Stimulated activated CD8-positive, alpha-beta memory T cell treated with anti-CD3 and anti-CD28 coated beads, Interleukin-4, amount 100 ng/mL, for 4 hours (primary cell): ENCODE data around the gene POLR2H.
A peak's percentile ranks its signal among the peaks of the same experiment; 100 is the strongest.

Experiments used
- DNase-seq, 2 donors: peaks; one replicate each; pipeline ENCODE4 v3.0.0-alpha.2; 2020; ENCODE audit warnings: low read depth in 2 of 2, low spot score in 1 of 2

The POLR2H gene

DNA sequence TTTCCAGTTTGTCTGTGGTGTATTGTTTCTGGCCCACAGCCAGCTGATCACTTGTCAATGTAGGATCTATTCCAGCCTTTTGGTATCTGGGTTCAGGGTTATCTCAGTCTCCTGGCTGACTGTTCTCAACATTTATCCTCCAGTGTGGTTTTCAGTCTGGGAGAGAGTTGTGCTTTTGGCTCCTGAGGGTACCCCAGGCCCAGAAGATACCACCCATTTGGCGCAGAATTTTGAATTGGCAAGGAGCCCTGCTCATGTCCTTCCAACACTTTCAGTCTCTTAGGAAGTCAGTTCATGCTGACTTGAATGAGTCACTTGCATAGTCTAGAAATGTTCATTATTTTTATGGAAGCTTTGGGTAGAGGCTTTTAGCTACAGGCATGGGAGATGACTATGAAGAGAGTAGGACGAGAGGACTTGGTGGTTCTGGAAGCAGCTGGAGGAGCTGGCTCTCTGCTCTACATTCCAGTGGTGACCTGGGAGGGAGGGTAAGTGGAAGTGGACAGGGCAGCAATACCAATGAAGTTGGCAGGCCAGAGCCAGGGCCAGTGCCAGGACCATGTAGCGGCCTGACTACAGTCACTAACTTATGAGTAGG is 7.2 kb downstream of the POLR2H start:
- DNase-seq, result no peak

DNA sequence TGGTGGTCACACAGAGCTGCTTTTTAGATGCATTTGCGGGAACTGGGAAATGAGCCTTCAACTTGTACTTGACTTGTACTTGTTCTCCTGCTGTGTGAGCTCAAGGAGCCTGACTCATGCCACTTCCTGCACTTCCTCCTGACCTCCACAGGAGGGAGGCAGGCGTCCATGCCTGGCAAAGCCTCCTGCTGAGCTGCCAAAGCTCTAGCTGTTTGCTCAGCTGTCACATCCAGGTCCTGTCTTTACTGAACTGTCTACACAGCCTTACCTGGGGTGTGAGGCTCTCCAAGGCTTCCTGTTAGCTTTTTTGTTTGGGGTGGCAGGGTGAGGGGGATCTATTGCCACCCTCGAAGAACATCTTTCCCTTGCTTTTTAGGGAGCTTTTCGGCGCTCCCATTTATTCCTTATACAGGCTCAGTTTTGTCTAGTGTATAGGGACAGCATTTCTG is 10.1 kb downstream of the POLR2H start:
- peak in 1 of 2 donors; percentile 19 for DNase-seq

DNA sequence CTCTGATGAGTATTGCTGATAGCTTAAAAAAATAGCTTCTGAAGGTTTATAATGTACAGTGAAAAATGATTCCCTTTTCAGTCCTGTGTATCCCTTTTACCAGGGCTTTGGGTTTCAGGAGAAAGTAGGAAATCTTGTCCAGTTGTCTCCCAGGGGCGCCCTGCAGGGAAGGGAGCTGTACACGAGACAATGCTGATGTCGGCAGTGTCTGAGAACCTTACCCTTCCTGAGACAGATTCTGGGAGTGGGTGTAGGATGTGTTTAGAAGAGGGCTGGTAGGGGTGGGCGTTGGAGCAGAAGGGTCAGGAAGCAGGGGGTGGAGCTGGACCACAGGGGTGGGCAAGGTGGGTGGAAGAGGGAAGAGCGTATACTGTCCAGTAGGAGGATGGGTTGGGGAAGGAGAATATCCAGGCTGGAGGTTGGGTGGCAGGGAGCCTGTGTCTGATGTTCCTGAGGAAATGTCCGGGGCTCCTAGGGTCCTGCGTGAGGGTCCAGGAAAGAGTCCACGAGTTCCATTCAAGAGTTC is 10.8 kb downstream of the POLR2H start:
- no peak for DNase-seq

DNA sequence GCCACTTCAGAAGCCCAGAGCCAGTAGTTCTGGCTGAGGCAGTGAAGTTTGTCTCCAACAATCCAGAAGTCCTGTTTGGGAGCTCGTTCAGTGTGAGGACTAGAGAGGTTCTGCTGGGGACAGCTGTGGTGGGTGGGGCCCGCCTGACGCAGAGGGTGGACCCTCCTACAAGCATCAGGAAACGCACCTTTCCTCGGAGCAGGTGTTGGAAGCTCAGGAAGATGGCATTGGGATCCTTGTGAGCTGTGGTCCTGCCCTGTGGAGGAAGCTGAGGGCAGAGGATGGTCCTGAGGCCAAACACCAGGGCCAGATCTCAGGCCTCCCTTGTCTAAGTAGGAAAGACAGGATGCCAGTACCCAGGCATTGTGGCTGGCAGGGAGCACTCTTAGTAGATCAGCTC is 11.4 kb downstream of the POLR2H start:
- DNase-seq, result no peak

DNA sequence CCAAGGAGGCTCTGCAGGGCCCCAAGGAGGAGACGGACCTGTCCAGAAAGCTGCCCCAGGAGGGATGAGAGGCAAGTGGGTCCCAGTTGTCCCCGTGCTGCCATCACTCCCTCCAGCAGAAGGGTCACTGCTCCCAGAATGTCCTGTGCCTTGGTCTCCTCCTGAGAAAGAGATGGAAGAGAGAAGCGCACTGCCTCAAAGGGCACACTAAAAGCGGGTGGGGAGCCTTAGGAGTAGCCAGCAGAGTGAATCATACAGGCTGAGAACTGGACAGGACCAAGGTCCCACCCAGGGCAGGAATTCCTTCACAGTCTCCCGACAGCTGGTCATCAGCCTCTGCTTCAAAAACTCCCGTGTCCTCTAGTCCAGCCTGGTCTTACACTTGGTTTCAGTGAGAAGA is 11.9 kb downstream of the POLR2H start:
- DNase-seq, result no peak

DNA sequence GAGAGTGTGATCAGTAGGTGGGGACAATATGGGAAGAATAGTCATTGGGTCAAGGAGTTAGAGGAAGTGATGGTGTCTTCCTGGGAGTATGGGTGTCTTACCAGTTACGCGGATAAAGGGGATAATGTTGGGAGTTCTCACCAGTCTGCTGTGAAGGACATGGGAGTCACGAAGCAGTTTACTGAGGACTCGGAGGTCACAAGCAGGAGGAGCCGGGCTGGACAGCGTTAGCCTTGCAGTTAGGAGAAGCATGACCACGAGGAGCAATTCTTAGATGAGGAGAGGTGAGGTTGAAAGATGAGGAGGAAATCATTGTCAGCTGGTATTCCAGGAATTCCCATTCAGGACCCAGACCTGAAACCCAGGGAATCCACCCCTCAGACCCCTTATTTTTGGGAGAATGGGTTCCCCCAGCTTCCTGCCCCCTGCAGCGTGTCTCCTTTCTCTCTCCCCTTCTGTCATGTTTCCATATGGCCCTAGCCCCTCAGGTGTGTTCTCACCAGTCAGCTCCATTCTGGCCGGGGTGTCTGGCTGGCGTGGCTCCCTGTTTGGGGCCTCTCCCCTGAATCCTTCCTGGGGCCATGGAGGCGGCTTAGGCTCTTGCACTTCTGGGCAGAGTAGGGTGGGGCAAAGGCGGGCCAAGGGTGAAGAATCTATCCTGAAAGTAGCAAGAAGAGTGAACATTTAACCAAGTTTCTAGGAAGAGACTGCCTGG is 14.4 kb downstream of the POLR2H start:
- DNase-seq, result no peak

DNA sequence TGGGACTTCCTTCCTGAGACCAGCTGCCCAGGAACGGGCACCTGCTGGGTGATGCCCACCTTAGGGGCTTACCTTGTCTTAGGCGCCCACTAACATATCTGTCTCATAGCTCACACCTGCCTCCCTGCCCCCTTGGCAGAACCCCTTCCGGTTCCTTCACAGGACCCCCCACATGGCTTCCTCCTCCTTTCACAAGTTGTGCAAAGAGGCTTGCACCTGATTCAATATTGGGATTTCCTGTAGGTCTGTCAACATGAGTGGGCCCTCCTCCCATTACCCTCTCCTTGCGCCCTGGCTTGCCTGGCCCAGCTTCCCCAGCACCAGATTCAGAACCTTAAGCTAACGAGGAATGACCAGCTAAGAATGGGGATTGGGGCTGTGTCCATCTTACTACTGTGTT is 15.9 kb downstream of the POLR2H start:
- no peak for DNase-seq

DNA sequence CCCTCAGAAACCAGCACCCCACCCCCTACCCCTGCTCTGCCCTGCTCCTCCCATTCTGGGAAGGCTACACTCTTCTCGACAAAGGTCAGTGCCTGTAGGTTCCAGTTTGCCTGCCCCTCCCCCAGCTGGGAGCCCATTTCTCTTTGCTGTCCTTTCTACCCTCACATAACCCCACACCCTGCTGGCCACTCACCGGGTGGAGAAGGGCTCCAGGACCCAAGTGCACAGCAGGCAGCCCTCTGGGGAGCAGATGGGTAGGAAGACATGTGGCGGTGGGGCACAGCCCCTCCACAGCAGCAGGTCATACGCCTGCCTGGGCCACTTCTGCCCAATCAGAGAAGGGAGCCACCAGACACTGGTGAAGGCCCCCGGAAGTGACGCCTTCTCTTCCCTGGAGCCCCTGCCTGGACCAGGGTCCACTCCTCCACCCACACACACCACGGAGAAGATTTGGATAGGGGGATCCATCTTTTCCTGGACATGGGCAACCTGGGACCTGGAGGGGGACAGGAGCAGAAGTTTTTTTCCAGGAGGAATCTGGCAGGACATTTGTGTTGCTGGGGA is 16.5 kb downstream of the POLR2H start, which contains the start of gene THPO:
Gene THPO (minus strand): TSS at position 326 of the 564 bp plus-strand sequence. CDS start 1,948 bp downstream, outside the sequence.
- no peak for DNase-seq

DNA sequence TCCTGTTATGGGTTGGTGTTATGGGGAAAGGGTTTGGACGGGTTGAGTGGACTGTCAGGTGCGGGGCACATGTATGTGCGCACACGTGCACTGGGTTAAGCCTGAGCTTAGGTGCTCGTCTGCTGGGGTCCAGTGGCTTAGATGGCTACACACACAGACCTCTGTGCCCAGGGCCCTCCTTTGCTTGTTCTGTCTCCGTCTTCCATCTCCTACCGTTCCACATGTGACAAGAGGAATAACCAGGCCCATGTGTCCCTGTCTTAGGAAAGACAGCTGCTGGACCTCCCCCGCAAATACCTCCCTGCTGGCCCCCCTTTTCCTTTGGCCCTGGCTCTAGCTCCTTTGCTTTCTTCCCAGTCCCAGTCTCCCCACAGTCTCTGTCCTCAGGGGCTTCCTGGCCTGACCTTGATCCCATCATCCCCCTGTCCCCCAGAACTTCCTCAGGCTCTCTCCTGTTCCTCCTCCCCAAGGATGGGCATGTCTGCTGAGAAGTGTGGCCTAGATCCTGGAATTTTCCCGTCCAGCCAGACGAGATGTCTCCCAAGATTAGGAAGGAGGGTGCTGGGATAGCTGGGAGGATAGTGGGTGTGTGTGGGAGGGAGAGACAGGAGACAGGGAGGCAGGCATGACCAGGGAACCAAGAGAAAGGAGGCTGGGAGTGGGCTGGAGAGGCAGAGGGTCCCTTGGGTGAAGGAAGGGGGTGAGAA is 17.3 kb downstream of the POLR2H start:
- no peak for DNase-seq

DNA sequence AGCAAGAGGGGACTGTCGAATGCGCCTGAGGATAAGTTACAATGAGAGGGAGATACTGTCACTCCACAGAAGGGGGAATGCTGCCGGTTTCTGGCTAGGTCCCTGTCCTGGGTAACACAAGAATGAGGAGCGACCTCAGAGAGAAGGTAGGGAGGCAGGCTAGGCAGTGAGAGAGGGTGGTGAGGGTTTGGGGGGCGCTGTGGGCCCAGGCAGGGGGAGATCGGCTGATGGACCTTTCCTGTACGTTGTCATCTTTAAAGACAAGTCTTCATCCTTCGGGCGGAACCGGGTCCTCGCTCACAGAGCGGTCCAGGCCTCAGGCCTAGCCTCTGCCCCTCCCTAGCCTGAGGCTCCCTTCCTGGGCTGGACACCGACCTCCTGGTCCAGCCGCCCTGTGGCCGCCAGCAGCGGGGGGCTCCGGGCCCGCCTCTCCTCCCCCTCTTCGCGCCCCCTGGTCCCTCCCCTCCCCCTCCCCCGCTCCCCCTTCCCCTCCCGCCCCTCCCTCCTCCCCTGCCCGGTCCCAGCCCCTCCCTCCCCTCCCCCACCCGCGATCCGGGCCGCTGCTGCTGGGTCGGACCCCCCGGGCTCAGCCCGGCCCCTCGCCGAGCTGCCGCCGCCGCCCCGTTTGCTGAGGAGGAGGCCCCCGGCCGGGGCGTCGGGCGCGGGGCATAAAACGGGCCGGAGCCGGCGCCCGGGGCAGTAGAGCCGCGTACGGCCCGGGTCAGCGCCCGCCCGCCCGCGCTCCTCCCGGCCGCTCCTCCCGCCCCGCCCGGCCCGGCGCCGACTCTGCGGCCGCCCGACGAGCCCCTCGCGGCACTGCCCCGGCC is 18.1 kb downstream of the POLR2H start, which contains the start of gene CHRD:
Gene CHRD (plus strand): TSS at position 697 of the 827 bp plus-strand sequence. CDS start 265 bp downstream, outside the sequence.
- no peak for DNase-seq

DNA sequence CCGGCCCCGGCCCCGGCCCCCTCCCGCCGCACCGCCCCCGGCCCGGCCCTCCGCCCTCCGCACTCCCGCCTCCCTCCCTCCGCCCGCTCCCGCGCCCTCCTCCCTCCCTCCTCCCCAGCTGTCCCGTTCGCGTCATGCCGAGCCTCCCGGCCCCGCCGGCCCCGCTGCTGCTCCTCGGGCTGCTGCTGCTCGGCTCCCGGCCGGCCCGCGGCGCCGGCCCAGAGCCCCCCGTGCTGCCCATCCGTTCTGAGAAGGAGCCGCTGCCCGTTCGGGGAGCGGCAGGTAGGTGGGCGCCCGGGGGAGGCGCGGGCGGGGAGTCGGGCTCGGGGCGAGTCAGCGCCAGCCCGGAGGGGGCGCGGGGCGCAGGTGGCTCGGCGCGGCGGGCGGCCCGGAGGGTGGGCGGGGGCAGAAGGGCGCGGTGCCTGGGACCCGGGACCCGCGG is 18.7 kb downstream of the POLR2H start:
- DNase-seq, result no peak

DNA sequence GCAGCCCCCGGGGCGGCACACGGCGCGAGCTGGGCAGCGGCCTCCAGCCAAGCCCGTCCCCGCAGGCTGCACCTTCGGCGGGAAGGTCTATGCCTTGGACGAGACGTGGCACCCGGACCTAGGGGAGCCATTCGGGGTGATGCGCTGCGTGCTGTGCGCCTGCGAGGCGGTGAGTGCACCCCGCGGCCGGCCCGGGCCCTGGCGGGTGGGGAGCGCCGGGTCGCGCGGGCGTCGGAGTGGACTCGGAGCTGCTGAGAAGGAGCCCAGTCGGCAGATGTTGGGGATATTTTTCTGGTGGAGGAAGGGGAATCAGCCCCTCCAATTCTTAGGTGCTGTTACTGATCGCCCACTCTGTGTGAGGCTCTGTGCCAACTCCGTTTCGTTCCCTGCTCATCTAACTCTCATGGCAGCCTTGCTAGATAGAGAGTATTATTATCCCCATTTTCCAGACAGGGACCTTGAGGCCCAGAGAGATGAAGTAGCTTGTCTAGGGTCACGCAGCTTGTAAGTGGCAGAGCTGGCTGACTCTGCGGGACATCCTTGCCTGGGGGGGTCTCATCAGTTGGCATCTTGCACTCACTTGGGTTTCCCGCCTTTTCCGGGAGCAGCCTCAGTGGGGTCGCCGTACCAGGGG is 19.2 kb downstream of the POLR2H start:
- DNase-seq, result no peak

DNA sequence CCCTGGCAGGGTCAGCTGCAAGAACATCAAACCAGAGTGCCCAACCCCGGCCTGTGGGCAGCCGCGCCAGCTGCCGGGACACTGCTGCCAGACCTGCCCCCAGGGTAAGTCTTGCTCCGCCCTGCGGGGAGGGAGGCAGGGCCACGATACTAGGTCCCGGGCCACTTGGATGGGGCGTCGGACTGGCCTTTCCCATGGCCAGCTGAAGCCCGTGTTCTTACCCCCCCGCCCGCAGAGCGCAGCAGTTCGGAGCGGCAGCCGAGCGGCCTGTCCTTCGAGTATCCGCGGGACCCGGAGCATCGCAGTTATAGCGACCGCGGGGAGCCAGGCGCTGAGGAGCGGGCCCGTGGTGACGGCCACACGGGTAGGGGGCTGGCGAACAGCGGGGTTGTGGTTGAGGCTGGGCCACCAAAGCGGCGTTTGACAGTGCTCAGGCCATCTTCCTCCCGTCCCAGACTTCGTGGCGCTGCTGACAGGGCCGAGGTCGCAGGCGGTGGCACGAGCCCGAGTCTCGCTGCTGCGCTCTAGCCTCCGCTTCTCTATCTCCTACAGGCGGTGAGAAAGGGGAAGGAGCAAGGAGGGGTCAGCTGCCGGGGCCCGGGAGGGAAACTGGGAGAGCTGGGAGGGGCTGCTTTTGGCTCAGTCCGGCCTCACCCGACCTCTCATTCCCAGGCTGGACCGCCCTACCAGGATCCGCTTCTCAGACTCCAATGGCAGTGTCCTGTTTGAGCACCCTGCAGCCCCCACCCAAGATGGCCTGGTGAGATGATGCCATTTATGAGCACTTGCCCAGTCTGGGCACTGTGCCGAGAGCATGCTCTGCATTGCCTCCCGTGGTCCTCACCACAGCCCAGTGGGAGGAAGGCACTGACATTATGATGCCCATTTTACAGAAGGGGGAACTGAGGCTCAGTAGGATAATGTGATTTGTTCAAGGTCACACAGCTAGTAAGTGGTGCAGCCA is 20.0 kb downstream of the POLR2H start:
- DNase-seq, result no peak

DNA sequence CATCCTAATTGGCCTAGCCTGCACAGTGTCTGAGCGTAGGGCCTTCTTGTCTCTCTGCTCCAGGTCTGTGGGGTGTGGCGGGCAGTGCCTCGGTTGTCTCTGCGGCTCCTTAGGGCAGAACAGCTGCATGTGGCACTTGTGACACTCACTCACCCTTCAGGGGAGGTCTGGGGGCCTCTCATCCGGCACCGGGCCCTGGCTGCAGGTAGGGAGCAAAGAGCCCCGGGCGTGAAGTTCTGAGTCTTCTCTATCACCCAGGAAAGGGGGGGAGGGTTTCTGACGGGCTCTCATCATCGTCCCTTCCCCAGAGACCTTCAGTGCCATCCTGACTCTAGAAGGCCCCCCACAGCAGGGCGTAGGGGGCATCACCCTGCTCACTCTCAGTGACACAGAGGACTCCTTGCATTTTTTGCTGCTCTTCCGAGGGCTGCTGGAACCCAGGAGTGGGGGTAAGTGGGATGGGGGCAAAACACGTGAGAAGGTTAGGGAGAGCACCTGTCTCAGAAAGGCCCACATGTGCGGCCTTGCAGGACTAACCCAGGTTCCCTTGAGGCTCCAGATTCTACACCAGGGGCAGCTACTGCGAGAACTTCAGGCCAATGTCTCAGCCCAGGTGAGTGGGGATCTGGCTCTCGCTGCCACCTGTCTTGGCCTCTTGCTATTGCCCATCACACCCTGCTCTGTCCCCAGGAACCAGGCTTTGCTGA is 21.0 kb downstream of the POLR2H start:
- DNase-seq, result no peak

DNA sequence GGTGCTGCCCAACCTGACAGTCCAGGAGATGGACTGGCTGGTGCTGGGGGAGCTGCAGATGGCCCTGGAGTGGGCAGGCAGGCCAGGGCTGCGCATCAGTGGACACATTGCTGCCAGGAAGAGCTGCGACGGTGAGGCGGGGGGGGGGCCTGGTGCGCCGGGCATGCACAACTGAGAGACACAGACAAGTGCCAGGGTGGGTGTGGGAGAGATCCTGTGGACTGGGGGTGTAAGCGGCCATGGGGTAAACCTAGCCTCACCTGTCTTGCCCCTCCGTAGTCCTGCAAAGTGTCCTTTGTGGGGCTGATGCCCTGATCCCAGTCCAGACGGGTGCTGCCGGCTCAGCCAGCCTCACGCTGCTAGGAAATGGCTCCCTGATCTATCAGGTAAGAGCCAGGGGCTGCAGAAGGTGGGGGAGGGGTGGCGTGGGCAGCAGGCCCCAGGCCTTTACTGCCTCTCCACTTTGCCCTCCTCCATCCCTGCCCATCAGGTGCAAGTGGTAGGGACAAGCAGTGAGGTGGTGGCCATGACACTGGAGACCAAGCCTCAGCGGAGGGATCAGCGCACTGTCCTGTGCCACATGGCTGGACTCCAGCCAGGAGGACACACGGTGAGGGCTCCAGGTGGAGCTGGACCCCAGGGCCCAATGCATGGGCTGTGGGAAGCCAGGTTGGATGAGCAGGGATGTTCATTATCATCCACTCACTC is 21.7 kb downstream of the POLR2H start:
- no peak for DNase-seq

DNA sequence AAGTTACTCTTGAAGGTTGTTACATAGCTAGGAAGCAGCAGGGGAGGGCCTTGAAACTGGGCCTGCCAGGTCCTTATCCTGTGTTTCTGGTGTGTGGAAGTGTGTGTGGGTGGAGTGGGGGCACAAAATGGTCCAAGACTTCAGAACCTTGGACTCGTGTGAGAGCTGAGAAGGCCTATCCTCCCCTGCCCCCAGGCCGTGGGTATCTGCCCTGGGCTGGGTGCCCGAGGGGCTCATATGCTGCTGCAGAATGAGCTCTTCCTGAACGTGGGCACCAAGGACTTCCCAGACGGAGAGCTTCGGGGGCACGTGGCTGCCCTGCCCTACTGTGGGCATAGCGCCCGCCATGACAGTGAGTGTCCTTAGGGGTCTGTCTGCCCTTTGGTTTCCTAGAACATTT is 22.8 kb downstream of the POLR2H start:
- DNase-seq, result no peak

DNA sequence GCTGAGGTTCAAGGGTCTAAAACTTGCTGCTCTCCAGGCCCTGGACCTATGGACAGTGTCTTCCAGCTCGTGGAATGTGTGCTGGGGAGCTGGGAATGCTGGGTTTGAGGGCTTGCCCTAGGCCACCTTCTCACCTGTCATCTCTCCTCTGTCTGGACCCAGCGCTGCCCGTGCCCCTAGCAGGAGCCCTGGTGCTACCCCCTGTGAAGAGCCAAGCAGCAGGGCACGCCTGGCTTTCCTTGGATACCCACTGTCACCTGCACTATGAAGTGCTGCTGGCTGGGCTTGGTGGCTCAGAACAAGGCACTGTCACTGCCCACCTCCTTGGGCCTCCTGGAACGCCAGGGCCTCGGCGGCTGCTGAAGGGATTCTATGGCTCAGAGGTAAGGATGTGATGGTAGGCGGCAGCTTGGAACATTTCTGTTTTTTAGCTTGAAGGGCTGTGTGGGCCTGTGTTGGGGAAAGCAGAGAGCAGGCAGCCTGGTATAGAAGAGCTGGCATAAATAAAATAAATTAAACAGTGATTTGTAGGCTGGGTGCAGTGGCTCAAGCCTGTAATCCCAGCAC is 23.4 kb downstream of the POLR2H start:
- DNase-seq, result no peak
